GM19455 (cell line): Measurements from ENCODE around the gene CADPS2.
A peak's percentile ranks its signal among the peaks of the same experiment; 100 is the strongest.

ENCODE experiments used
- ATAC-seq: cut with Tn5 transposase; IDR thresholded peaks from one replicate; pipeline ENCODE4 v1.9.1; 2021; ENCODE audit not compliant: unreplicated experiment

CADPS2 gene

DNA sequence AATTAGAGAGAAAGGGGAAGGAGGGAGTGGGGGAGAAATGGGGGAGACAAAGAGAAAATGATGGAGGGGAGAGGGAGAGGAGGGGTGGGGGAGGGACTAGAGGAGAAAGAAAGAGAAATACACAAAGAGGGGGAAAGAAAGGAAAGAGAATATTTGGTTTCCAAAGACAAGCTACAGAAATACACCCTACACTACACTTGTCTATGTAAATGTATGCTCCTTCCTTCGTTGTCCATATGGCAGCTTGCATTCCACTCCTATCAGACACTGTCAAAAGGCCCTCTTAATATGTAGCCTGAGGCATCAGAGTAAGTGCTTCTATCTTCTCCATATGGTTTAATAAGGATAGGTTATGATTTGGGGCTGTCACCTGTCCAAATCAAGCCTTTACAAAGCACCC, 488.9 kb downstream of the CADPS2 start:
- no peak for ATAC-seq

DNA sequence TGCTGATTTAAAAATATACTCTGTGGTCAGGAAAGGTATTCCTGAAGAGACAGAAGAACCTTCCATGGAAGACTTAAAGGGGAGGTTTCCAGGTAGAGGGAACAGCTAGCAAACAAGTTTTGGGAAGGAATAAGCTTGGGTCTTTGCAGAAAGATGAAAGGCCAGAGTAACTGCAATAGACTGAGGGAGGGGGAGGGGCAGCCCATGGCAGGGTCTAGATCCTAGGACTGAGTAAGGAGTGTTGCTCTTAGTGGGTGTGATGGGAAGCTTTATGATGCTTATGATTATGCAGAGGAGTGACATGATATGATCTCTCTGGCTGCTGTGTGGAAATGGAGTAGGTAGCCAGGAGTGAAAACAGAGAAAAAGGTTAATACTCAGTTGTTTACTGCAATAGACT, 491.7 kb downstream of the CADPS2 start:
- no peak for ATAC-seq

DNA sequence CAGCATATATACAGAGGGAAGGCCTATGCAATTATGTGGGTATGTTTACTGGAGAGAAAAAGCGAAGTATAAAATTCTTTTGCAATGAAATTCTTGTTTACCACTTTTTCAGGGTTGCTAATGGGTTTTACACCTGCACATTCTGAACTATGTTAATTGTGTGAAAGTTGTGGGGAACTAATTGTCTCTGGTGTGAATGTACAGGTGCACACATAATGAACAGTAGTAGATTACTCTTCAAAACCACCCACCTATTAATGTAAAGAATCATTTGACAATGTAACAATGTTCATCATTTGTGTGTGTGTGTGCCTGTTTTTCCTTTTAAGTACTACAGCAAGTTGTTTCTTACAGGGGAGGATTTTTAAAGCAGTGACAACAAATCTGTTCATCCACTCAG, 501.7 kb downstream of the CADPS2 start:
- ATAC-seq: no peak

DNA sequence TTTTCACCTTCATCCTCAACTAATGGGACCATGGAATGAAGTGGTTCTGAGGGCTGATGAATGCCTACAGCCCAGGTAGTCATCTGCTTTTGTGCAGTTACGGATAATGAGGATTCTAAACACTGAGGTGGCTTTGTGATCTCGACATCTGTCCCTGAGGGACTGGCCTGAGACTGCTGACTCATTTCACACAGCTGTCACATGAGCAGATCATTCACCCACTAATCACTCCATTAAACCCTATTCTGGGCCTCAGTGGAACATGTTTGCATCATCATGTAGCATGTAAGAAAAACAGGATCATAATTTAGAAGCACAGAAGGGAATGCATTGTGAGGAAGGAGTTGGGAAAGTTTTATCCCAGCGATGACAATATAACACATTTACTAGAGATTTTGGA, 502.3 kb downstream of the CADPS2 start:
- peak; percentile 70 for ATAC-seq

DNA sequence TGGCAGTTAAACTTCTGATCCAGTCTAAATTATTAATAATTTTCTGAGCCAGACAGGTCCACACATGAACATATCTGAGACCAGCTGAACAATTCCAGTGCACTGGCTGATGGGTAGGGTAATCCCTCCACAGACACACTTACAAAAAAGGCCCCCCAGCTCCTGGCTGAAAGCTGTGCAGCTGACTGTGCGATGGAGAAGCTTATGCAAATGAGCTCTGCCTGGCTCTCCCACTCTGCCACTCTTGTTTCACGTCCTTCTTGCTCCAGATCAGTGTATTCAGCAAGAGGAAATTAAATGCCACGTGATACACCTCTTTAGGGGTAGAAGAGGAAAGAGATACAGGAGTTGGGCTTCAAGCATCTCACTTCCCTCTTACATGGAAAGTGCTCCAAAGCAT, 505.3 kb downstream of the CADPS2 start:
- no peak for ATAC-seq

DNA sequence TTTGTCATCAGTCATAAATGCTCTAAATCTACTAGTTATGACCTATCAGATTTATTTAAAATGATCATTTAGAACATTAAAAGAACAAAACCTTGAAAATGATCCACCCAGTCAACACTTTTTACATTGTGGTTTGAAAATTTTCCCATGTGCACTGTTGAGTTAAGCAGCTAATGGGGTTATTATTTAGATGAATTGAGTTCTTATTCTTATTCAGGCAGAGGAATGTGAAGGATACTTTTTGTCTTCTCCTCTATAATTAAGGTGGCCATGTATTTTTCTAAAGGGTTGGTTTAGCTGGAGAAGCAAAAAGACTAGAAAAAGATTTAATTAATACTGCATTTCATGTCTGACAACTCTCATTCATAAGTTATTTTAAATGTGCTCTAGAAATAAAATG, 506.8 kb downstream of the CADPS2 start:
- ATAC-seq: no peak

DNA sequence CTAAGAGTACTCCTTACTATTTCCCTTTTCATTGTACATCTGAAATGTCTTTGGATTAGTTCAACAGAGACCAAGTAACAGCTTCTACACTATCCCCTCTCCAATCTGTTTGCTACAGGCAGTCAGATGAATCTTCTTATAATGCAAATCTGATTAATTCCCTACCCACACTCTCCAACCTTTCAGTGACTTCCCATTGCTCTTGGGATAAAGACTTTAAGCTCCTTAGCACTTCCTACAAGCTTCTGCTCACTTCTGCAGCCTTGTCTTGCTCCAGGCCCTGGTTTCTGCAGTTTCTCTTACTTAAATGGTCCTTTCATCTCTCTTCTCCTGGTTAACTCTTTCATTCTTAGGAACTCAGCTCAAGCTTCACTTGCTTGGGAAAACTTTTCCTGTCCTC, 516.5 kb downstream of the CADPS2 start:
- ATAC-seq: no peak

DNA sequence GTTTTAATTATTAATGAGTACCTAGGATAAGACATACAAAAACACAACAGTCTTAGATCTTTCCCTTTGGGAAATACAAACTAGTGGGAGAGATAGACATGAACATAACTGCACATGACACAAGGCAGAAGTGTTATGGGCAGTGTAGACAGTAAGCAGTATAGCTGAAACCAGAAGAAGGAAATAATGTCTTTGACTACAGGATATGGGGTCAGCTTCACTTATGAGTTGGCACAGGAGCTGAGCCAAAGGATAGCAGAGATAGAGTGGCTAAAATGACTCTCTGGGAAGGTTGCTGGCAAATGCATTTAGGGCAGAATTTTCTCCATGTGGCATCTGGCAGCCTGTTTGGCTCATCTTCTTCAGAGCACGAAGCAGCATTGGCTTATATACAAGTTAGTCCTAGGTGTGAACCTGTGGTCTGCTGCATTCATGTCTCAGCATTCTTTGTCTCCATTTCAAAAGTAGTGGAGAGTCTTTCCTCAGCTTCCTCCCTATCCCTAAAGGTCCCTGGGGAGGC, 521.4 kb downstream of the CADPS2 start:
- ATAC-seq: no peak

DNA sequence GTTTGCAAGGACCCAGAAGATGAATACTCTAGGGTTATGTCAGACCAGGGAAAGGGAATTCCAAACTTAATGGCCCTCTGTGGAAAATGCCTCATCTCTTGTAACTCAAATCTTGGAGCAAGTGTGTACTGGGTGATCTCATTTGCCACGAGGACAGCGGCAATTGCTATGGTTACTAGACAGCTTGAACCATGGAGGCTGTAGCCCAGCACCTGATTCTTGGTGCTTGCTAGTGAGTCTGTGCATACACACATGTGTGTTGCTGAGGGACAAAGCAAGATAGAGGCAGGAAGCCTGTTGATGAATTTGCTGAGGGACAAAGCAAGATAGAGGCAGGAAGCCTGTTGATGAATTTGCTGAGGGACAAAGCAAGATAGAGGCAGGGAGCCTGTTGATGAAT, 523.1 kb downstream of the CADPS2 start:
- ATAC-seq: no peak

DNA sequence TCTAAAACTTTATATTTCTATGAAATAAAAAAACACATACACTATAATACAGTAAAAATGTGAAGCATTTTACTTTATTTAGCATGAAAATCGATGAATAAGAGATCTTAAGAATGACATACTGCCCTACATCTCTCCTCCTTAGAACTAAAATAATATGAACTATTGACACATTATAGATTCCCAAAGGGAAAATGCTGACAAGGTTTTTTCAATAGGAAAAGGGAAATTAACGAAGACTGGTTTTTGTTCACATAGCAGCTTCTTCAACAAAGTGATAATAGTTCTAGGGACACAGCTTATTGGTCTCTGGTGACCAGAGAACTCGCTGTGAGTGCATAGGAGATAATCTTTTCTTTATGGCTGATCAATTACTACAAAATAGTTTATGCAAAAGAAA, 523.8 kb downstream of the CADPS2 start:
- no peak for ATAC-seq

DNA sequence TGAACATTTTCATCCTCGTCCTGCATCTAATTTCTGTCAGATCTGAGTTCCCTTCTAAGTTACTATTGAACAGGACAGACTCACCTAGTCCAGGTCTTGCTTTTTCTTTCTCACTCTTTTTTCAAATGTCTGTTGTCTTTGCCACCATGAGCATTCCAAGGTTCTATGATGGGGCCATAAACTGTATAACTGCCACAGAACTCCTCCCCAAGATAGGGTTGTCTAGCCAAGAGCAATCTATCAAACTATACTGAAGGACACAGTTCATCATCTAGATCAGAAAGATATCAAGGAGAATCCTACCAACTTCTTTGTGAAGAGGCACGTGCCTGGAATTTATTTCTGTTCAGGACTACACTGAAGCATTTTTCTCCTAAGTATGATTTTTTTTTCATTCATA, 531.6 kb downstream of the CADPS2 start:
- ATAC-seq: no peak

DNA sequence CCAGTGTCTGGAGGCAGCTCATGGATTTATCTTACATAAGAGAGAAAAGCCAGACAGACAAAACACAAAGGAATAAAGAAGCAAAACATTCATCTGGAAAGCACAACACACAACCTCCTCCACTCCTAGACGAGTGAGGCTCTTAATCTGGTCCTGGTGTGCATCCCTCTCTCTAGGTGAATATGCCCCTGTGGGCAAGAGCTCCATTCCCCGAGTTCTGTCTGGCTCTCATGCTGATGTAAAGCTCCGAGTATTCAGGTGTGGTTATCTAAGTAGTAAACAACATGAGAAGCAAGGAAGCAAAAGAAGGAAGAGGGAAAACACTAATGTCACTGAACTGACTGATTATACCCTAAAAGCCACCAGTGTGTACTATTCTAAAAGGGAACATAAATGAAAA, 533.8 kb downstream of the CADPS2 start:
- no peak for ATAC-seq

DNA sequence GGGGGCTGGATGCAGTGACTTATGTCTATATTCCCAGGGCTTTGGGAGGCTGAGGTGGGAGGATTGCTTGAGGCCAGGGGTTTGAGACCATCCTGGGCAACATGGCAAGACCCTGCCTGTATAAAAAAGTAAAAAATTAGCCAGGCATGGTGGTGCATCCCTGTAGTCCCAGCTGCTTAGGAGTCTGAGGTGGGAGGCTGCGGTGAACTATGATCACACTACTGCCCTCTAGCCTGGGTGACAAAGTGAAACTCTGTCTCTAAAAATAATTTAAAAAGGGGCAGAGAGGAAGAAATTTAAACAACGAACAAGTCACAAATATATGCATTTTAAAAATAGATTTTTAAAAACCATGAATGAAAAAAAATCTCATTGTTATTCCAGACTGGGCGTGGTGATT, 535.6 kb downstream of the CADPS2 start:
- ATAC-seq: no peak

DNA sequence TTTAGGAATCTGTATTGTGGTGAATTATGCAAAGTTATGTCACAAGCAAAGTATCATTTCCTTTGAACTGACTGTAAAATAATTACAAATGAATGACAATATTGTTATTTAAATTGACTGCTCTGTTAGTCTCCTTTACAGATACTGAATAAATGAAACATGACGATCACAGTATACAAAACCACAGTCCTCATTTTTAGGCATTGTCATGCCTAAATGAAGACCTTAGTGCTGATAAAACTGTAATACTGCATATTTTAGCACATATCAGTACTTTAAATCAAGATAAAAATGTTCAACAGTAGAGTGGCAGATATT, 542.0 kb downstream of the CADPS2 start:
- ATAC-seq: no peak

DNA sequence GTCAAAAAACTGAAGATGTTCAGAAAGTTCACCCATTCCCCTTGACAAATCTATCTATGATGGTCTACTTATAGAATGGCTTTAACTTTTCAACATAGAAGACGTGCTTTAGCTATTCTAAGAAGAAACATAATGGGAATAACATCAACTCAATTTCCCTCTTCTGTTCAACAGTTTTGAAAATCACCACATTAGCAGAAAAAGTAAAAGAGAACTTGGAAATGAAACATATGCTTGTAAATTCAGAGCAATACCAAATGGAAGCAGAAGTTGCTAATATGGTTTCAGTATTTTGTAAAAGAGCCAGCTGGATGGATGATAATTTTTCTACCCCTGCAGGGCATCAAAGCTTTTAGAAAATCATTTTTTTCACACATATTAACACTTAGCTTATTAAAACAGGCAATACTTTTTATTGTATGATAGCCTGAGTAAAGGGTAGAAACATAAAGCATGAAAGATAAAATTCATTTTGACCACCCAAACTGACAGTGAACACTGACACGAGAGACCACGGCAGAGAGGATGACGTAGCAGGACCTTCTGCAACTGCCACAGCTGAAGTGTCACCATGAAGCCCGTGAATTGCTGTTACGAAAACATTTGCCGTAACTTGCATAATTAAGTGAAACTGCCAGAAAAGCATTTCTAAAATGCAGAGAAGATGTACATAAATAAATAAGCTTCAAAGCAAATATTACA, 542.5 kb downstream of the CADPS2 start:
- no peak for ATAC-seq

DNA sequence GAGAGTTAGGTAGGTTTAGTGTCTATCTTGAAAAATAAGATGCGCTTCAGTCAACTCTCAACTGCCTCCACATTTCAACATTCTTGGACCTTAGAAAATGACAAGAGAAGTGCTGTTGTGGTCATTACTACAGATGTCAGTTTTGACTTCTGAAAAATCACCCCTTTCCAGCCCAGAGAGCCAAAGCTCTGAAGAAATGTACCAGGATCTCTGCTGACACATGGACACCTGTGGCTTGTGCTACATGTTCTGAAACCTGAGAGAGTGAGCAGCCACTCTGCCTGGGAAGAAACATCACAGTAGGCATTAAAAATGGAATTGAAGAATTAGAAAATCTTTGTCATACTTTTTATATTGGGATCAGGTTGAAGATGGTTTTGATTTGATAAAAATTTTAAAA, 545.8 kb downstream of the CADPS2 start:
- ATAC-seq: no peak

DNA sequence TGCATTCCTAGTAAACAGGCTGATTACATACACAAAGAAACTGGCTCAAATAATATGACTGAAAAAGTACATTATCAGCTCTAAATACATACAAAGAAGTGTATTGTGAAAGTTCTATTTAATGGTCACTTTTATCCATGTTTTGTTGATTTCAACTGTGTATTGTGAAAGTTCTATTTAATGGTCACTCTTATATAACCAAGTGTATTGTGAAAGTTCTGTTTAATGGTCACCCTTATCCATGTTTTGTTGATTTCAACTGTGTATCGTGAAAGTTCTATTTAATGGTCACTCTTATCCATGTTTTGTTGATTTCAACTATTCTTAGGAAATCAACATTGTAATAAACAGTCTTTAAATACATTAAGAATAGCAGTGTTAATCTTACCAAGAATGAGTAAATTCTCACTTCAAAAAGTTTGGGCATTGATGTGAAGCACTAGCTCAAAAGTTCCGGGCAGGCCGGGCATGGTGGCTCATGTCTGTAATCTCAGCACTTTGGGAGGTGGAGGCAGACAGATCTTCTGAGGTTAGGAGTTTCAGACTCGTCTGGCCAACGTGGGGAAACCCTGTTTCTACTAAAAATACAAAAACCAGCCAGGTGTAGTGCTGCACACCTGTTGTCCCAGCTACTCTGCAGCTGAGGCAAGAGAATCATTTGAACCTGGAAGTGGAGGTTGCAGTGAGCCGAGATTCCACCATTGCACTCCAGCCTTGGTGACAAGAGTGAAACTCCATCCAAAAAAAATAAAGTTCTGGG, 546.9 kb downstream of the CADPS2 start:
- no peak for ATAC-seq

DNA sequence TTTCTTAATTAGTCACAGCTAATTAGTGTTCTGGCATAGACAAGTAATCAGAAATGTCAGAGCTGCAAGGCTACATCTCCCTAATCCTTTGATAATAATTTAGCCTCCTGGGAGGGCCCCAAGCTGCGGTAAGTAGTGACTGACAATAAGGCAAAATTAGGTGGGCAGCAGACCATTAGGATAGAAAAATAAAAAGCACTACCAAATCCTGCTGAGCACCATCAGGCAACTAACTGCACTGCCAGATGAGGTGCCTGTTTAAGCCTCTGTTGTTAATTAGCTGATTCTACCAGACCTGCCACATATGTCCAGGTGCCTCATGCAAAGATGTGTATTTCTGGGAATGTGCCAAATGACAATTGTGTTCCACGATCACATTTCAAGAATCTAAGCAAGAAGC, 549.2 kb downstream of the CADPS2 start:
- no peak for ATAC-seq

DNA sequence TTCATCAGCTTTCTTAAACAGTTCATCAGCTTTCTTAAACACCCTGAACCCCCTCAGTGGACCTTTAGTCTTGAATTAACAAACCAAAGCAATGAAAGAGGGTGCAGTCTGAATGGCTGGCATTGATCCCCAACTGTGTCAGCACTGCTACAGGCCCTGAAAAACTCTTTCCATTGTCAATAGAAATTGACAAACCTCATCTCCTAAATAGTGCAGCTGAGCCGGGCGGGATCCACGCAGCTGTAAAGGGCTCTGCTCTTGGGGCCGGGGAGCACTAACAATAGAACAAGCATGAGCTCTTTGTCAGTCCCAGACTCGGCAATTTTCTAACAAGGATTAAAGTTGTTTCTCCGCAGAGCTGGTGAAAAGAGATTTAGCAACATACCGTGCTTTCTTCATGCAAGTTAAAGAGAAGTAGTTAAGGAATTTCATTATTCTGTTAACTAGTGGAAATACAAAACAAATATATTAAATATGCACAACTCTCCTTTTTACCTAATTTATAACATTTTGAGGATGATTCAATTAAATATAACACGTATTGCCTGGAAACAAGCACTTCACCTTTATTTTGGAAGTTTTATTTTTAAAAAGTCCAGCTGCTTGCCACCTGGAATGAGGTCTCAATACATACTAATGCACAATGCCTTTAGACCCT, 557.0 kb downstream of the CADPS2 start:
- no peak for ATAC-seq

DNA sequence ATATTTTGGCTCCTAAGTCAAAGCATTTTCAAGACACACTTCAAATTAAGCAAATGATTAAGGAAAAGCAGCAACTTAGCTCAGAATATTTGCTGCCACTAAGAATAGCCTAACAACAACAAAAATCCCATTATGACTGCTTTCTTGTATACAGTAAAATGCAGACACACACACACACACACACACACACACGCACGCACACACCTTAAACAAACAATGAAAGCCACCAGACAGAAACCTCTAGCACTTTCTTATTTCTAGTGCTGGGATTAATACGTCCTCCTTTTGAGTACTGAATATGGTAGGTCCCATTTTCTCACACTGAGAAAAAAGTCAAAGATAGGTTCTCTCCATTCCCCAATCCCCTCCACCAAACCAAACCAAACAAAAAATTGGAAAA, 558.3 kb downstream of the CADPS2 start:
- no peak for ATAC-seq

DNA sequence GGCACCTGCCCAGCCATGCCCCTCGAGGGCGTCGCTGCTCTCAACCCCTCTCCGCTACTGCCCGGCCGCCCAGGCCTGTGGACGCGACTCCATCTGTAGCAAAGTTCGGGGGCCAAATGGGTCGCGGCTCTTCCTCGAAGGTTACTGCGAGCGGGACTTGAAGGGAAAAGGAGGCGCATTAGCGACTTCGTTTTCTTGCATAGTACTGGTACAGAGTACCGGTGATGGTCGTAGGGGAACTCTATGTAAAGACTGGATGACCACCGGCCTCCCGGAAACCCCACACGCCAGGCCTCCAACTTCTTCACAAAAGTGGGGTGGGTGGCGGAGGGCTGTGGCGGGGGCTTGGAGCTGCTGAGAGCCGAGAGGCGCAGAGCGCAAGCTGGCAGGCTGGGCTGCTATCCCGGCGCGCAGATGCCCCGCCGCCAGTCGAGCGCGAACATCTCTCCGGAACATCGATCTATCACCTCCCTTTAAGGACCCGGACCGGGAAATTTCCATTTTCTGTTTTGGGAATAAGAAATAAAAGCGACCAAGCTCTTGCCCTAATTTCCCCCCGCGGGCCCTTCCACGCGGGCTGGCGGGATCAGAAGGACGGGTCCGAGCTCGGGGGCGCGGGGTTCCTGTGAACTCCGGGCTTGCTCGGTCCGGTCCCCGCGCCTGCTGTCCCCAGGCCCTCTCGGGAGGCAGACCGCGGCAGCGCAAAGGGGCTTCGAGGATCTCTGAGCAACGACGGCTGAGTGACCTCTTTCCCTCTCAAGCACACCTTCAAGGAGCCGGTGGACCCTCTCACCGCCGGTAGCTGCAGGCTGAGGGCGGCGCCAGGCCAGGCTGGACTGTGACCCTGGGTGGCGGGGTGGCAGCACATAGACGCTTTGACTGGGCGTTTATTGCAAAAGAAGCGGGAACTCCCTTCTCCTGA, 569.5 kb downstream of the CADPS2 start:
- no peak for ATAC-seq
